Measurements from ENCODE around the gene PTGIS.

The PTGIS gene

DNA sequence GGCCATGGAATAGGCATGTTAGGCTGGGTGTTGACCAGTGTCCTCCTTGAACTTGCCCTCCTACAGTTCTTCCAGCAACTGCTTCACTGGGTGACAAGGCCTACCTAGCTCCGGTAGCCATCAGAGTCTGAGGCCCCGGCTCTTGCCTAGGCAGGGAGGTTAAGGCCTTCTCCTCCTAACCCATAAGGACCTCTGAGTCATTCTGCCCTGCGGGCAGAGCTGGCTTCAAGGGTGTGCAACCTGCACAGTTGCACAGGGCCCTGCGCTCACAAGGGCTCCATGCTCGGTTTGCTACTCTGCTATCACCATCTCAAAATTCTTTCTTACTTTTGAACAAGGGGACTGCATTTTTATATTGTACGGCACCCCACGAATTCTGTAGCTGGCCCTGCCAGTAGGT lies 103.4 kb downstream of the PTGIS start:
- DNase-seq, result no peak

DNA sequence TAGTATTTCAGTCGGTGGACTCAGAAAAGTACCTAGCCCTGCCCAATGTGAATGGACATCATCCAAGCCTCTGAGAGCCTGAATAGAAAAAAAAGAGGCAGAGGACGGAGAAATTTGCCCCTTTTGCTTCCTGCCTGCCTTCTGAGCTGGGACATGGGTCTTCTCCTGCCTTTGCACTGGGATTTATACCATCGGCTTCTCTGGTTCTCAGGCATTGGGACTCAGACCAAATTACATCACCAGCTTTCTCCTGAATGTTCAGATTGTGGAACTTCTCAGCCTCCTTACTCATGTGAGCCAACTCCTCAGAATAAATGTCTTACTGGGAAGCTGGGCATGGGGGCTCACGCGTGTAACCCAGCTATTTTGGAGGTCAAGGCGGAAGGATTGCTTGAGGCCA lies 105.3 kb downstream of the PTGIS start:
- no peak for DNase-seq

DNA sequence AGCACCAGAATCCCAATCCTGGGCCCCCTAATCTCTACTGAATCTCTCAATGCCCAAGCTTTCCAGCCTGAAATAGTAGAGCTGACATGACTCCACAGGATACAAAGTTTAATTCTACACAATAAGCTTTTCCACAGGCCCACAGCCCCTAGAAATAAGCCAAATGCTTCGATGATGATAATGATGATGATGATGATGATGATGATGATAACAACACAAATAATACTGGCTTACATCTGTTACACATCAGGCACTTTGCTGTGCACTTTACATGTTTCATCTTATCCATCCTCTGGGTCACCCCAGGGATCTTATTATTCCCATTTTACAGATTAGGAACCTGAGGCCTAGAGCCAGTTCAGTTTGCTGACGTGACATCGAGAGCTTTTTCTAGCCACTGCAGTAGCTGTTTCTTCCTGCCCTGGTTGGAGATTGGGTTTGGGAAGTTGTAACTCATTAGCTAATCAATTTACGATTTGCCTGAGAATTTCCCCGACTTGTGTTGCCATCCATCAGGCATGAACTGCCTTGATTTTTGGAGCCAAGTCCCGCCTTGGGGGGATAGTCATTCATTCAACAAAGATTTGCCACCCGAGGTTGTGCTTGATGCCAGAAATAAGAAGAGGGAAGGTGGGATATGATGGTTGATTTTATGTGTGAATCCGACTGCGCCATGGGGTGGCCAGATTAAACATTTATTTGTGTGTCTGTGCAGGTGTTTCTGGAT lies 105.9 kb downstream of the PTGIS start:
- DNase-seq, result no peak

DNA sequence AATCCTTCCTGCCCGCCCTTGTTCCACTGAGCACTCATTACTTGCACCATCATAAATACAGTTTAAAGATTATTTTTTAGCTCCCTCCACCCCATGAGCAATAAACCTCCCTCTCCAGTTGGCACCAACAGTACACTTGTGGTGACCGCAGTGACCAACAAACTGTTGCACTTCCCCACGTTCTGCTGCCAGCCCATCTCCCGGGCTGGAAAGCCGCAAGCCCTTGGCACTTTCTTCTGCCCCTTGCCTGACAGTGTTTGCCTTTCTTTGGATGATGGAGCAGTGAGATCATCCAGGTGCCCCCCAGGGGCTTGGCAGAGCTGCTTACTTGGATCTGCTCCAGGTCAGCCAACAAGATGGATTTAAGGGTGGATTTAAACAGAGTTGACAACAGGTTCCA lies 107.0 kb downstream of the PTGIS start:
- no peak for DNase-seq

DNA sequence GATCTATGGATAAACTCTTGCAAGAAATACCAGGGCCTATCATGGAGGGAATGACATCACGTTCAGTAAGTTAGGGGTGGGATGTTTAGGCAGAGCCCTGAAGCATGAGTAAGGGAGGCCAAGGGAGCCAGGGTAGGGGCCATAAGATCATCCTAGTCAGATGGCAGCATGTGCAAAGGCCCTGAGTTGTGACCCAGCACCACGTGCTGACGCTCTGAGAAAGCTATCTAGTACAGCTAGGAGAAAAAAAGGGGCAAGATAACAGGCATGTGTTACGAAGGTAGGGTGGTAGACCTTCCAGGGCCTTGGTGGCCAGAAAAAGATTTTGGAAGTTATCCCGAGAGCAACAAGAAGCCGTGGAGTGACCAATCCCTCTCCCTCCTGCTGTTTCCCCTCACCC lies 107.8 kb downstream of the PTGIS start:
- DNase-seq, result no peak

DNA sequence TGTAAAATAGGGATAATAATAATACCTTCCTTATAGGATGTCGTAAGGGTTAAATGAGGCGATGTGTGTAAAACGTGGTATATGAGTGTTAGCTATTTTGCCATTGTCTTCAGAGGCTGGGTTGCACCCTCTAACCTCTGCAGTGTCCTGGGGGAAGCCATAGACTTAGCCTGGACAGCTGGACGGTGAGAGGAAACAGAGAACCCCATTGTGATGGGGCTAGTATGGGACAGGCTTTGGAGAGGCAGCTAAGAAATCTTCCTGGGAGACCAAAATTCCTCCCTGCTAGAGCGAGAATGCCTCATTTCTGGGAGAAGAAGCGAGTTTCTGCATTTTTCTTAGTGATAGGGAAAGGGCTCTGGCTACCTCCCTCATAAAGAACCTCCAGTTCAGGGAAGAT lies 108.3 kb downstream of the PTGIS start:
- no peak for DNase-seq

DNA sequence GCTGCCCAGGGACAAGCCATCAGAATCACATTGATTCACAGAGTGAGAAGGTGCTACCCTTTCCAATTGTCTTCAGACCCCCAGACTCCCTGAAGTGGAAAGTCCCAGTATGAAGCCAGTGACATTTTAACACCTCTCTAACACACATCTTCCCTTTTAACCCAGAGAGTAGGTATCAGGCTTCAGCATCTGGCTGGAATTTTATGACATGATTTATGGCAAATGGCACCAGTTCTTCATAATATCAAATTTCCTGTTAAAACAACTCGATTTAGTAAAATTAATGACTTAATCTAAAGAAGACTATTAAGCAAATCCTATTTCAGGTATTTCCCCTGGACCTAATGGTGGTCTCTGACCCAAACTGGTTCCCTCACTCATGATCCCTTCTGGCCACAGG lies 110.5 kb downstream of the PTGIS start:
- no peak for DNase-seq

DNA sequence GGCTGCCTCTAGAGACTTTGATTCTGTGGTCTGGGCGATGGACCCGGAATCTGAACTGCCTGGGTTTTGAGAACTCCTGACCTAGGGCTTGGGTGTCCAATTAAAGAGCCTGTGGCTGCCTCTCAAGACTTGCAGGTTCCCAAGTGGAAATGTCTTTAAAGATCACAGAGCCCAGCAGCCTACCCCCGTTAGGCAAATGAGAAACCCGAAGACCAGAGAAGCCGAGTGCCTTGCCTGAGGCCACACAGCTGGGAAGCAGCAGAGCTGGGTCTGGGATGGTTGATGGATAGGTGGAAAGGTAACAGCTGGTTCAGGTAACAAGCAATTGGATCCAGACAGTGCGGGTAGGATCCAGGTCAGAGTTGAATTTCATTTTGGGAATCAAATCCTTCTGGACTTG lies 111.3 kb downstream of the PTGIS start:
- DNase-seq, result no peak

DNA sequence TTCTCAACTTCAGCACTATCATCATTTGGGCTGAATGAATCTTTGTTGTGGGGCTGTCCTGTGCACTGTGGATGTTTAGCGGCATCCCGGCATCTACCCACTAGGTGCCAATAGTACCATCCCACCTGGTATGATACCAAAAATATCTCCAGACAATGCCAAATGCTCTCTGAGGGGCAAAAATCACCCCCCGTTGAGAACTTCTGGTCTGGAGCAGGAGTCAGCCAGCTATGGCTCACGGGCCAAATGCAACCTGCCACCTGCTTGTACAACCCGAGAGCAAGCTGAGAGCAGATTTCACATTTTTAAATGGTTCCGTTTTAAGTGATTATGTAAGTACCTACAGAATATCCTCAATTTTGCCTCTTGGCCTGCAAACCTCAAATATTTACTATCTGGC lies 112.2 kb downstream of the PTGIS start:
- no peak for DNase-seq
